H1 (cell line): Measurements from ENCODE around the gene LDAH.

Source experiments
- HDAC6 ChIP-seq: IDR thresholded peaks from one replicate; pipeline ENCODE4 v1.7.1; 2012; ENCODE audit warnings: low read depth, mild to moderate bottlenecking, inconsistent platforms, low read length, moderate library complexity
- NRF1 ChIP-seq: IDR thresholded peaks from 2 replicates; pipeline ENCODE4 v1.6.1; 2011; ENCODE audit warnings: mild to moderate bottlenecking, low read depth, low read length, improper control_type of control experiment
- POLR2AphosphoS5 ChIP-seq: IDR thresholded peaks from 2 replicates; pipeline ENCODE4 v1.6.1; 2011; ENCODE audit warnings: low read depth, low read length
- TEAD4 ChIP-seq: IDR thresholded peaks from 2 replicates; pipeline ENCODE4 v1.6.1; 2012; ENCODE audit warnings: low read depth, low read length, inconsistent platforms, mixed read lengths
- TF ChIP-seq, protein P1 (sequence below), 3 experiments: IDR thresholded peaks; 1 replicate in 2 of 3; 2 replicates in 1 of 3; pipeline versions ENCODE4 v1.5.1 to v1.6.1; 2011; ENCODE audit warnings: low read length in 3 of 3, mild to moderate bottlenecking in 3 of 3, inconsistent platforms in 2 of 3, low read depth in 1 of 3, moderate library complexity in 1 of 3; ENCODE audit not compliant: insufficient read depth in 1 of 3; ENCODE audit errors: control extremely low read depth in 1 of 3
- TF ChIP-seq, protein P2 (sequence below): fragments of 300-600 bp; sonication (generic); IDR thresholded peaks from 2 replicates; pipeline ENCODE4 v1.7.1; 2012; ENCODE audit warnings: low read length, moderate library complexity, mild to moderate bottlenecking, inconsistent platforms; ENCODE audit not compliant: insufficient replicate concordance

DNA sequence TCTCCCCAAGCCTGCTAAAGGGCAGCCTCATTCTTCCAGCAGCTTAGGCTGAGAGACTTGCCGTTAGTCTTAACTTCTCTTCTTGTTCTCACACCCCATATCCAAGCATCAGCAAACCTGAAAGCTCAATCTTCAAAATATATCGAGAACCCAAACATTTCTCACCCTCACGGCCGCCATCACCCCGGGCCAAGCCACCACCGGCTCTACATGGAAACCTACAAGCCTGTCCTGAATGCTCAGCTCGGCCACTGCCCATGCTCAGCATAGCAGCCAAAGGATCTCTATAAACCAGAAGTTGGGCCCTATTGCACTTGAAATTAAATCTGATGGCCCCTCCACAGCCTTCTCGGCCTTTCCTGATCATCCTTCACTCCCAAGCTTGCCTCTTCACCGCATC is 174.1 kb downstream of the LDAH start:
- TF ChIP-seq HDAC6 (no peak), TEAD4 (no peak), POLR2AphosphoS5 (no peak), NRF1 (no peak)
- TF ChIP-seq, protein P1, sequence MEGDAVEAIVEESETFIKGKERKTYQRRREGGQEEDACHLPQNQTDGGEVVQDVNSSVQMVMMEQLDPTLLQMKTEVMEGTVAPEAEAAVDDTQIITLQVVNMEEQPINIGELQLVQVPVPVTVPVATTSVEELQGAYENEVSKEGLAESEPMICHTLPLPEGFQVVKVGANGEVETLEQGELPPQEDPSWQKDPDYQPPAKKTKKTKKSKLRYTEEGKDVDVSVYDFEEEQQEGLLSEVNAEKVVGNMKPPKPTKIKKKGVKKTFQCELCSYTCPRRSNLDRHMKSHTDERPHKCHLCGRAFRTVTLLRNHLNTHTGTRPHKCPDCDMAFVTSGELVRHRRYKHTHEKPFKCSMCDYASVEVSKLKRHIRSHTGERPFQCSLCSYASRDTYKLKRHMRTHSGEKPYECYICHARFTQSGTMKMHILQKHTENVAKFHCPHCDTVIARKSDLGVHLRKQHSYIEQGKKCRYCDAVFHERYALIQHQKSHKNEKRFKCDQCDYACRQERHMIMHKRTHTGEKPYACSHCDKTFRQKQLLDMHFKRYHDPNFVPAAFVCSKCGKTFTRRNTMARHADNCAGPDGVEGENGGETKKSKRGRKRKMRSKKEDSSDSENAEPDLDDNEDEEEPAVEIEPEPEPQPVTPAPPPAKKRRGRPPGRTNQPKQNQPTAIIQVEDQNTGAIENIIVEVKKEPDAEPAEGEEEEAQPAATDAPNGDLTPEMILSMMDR (IDR thresholded peaks at IDR 0.05; ENCODE audit: control extremely low read depth in 1 of 3, insufficient read depth in 1 of 3, low read depth in 1 of 3, low read length in 3 of 3): no peak
- TF ChIP-seq, protein P2, sequence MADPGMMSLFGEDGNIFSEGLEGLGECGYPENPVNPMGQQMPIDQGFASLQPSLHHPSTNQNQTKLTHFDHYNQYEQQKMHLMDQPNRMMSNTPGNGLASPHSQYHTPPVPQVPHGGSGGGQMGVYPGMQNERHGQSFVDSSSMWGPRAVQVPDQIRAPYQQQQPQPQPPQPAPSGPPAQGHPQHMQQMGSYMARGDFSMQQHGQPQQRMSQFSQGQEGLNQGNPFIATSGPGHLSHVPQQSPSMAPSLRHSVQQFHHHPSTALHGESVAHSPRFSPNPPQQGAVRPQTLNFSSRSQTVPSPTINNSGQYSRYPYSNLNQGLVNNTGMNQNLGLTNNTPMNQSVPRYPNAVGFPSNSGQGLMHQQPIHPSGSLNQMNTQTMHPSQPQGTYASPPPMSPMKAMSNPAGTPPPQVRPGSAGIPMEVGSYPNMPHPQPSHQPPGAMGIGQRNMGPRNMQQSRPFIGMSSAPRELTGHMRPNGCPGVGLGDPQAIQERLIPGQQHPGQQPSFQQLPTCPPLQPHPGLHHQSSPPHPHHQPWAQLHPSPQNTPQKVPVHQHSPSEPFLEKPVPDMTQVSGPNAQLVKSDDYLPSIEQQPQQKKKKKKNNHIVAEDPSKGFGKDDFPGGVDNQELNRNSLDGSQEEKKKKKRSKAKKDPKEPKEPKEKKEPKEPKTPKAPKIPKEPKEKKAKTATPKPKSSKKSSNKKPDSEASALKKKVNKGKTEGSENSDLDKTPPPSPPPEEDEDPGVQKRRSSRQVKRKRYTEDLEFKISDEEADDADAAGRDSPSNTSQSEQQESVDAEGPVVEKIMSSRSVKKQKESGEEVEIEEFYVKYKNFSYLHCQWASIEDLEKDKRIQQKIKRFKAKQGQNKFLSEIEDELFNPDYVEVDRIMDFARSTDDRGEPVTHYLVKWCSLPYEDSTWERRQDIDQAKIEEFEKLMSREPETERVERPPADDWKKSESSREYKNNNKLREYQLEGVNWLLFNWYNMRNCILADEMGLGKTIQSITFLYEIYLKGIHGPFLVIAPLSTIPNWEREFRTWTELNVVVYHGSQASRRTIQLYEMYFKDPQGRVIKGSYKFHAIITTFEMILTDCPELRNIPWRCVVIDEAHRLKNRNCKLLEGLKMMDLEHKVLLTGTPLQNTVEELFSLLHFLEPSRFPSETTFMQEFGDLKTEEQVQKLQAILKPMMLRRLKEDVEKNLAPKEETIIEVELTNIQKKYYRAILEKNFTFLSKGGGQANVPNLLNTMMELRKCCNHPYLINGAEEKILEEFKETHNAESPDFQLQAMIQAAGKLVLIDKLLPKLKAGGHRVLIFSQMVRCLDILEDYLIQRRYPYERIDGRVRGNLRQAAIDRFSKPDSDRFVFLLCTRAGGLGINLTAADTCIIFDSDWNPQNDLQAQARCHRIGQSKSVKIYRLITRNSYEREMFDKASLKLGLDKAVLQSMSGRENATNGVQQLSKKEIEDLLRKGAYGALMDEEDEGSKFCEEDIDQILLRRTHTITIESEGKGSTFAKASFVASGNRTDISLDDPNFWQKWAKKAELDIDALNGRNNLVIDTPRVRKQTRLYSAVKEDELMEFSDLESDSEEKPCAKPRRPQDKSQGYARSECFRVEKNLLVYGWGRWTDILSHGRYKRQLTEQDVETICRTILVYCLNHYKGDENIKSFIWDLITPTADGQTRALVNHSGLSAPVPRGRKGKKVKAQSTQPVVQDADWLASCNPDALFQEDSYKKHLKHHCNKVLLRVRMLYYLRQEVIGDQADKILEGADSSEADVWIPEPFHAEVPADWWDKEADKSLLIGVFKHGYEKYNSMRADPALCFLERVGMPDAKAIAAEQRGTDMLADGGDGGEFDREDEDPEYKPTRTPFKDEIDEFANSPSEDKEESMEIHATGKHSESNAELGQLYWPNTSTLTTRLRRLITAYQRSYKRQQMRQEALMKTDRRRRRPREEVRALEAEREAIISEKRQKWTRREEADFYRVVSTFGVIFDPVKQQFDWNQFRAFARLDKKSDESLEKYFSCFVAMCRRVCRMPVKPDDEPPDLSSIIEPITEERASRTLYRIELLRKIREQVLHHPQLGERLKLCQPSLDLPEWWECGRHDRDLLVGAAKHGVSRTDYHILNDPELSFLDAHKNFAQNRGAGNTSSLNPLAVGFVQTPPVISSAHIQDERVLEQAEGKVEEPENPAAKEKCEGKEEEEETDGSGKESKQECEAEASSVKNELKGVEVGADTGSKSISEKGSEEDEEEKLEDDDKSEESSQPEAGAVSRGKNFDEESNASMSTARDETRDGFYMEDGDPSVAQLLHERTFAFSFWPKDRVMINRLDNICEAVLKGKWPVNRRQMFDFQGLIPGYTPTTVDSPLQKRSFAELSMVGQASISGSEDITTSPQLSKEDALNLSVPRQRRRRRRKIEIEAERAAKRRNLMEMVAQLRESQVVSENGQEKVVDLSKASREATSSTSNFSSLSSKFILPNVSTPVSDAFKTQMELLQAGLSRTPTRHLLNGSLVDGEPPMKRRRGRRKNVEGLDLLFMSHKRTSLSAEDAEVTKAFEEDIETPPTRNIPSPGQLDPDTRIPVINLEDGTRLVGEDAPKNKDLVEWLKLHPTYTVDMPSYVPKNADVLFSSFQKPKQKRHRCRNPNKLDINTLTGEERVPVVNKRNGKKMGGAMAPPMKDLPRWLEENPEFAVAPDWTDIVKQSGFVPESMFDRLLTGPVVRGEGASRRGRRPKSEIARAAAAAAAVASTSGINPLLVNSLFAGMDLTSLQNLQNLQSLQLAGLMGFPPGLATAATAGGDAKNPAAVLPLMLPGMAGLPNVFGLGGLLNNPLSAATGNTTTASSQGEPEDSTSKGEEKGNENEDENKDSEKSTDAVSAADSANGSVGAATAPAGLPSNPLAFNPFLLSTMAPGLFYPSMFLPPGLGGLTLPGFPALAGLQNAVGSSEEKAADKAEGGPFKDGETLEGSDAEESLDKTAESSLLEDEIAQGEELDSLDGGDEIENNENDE: no peak
